ENCODE data around the gene DNHD1. TPM values are rescaled to one million over a fixed set of nuclear protein-coding genes. Genes with fewer than 3 reads are reported as not detected.

DNHD1 gene
- total and polyA plus RNA-seq, 2 donors, result 3.7 to 13.4 TPM

DNA sequence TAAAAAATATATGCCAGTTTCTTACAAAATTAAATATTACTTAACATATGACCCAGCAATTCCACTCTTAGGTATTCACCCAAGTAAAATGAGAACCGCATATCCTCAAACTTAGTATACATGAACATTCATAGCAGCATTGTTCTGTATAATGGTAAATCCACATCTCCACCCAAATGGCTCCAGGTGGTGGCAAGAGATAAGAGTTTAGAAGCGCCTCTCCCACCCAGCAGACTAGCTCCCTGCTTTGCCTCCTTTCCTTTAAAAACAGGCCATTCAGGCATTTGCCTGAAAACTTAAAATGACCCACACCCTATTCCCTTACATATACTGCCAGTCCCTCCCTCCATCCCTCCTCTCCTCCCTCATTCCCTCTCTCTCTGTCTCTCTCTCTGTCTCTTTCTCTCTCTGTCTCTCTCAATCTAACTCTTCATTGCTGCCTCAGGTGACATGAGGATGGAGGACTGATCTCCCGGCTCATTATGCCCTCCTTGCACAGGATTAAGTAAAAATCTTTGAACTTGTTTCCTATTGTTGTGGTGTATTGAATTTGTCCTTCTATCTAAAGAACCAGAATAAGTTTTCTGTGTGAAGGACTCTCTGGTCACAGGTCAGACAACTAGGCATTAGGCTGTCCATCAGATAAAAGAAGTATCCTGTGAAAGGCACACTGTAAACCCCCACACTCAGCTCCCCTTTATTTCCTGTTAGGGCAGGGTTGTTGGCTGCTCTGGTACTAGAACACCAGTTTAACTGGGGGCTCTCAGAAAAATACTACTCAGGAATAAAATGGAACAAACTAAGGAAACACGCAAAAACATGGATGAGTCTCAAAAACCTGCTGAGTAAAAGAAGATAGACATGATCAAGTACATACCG is 58.0 kb downstream of the DNHD1 start:
- DNase-seq (ENCODE audit: extremely low spot score), result no peak
- no peaks in the 10 kb centered on the region for H3K36me3 ChIP-seq (ENCODE audit: insufficient read depth)
- 89% methylated on average over 5 of the region's 5 CpGs for WGBS
- no peaks in the 10 kb centered on the region for H3K4me1 ChIP-seq (ENCODE audit: insufficient read depth)
- no peak overlapping the region for H3K27ac ChIP-seq (ENCODE audit: low read depth)
- no peak overlapping the region for H3K4me3 ChIP-seq (ENCODE audit: low read depth, low read length)

DNA sequence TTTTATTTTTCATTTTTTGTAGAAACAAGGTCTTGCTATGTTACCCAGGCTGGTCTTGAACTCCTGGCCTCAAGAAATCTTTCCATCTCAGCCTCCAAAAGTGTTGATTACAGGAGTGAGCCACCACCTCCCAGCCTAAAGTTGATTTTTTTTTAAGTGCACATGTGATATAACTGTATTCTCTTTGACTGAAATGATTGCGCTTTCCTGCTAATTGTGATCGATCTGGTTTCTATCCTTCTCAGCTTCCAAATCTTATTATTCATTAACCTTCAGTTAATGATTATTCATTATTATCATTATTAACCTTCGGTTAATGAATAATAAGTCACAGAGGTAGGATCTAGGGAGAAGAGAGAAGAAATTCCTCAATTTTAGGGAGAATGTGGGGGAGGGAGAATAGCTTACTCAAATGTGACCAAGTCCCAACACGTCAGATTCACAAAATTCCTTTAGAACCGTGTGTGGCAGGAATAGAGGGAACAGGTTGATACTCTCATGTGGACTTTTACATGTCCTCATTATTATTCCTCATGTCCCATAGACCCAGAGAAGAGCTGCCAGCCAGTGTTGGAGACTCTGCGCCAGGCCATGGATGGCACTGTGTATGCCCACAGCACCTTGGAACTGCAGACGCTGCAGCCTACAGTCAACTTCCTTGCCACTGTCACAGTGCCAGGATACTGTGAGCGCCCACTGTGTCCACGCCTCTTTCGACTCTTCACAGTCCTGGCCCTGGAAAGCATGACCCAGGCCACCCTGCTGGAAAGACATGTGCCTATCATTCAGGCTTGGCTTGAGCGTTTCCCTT is 59.3 kb downstream of the DNHD1 start:
- H3K4me1 ChIP-seq (ENCODE audit: insufficient read depth), result no peaks in the 10 kb centered on the region
- DNase-seq (ENCODE audit: extremely low spot score), result no peak
- 91% methylated on average over 11 of the region's 11 CpGs for WGBS

GRCh38 chr11:6557063-6557462 is 60.0 kb downstream of the DNHD1 start:
- no peak for DNase-seq (ENCODE audit: extremely low spot score)
- Histone ChIP-seq H3K4me3 (ENCODE audit: low read depth, low read length) (no peak overlapping the region), H3K27ac (ENCODE audit: low read depth) (no peak overlapping the region), H3K4me1 (ENCODE audit: insufficient read depth) (no peaks in the 10 kb centered on the region), H3K36me3 (ENCODE audit: insufficient read depth) (no peaks in the 10 kb centered on the region)
- 92% methylated on average over 11 of the region's 11 CpGs for WGBS

More for the DNA sequence above, 59.3 kb downstream of the DNHD1 start:
- Histone ChIP-seq H3K27ac (ENCODE audit: low read depth) (no peak overlapping the region), H3K36me3 (ENCODE audit: insufficient read depth) (no peaks in the 10 kb centered on the region), H3K4me3 (ENCODE audit: low read depth, low read length) (no peak overlapping the region)

- no peak overlapping the region for H3K4me3 ChIP-seq (ENCODE audit: low read depth, low read length)
- no peak for DNase-seq (ENCODE audit: extremely low spot score)
- no peaks in the 10 kb centered on the region for H3K4me1 ChIP-seq (ENCODE audit: insufficient read depth)
- WGBS, result 97% methylated on average over 14 of the region's 14 CpGs
- H3K27ac ChIP-seq (ENCODE audit: low read depth), result no peak overlapping the region
- no peaks in the 10 kb centered on the region for H3K36me3 ChIP-seq (ENCODE audit: insufficient read depth)
These were observed 60.9 kb downstream of the DNHD1 start for GRCh38 chr11:6557761-6558674.

GRCh38 chr11:6559369-6559768 is 62.3 kb downstream of the DNHD1 start:
- Histone ChIP-seq H3K4me1 (ENCODE audit: insufficient read depth) (no peaks in the 10 kb centered on the region), H3K4me3 (ENCODE audit: low read depth, low read length) (no peak overlapping the region), H3K27ac (ENCODE audit: low read depth) (no peak overlapping the region), H3K36me3 (ENCODE audit: insufficient read depth) (no peaks in the 10 kb centered on the region)
- 98% methylated on average over 1 of the region's 1 CpG for WGBS
- no peak for DNase-seq (ENCODE audit: extremely low spot score)

GRCh38 chr11:6561288-6561687 is 64.2 kb downstream of the DNHD1 start:
- no peak overlapping the region for H3K4me3 ChIP-seq (ENCODE audit: low read depth, low read length)
- no peak for DNase-seq (ENCODE audit: extremely low spot score)
- no peaks in the 10 kb centered on the region for H3K36me3 ChIP-seq (ENCODE audit: insufficient read depth)

DNA sequence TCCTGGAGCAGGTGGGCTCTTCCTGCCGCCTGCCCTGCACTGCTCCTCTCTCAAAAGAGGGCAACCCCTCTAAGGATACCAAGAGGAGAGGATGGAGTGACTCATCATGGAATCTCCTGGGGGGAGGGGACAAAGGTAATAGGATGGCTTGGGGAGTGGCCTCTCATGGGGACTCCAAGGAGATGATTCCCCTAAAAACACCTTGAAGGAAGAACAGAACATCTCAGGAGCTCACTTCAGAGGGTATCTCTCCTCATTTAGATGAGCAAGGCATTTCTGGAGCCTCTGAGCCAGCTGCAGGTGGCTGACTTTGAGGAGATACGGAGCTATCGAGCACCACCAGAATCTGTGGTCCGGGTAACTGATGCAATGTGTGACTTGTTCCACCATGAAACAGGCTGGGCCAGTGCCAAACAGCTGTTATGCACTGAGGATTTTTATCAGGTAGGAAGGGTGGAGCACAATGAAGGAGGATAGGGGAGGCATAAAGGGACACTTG is 66.1 kb downstream of the DNHD1 start:
- DNase-seq (ENCODE audit: extremely low spot score), result no peak
- Histone ChIP-seq H3K4me3 (ENCODE audit: low read depth, low read length) (no peak overlapping the region), H3K36me3 (ENCODE audit: insufficient read depth) (no peaks in the 10 kb centered on the region), H3K27ac (ENCODE audit: low read depth) (no peak overlapping the region), H3K4me1 (ENCODE audit: insufficient read depth) (no peaks in the 10 kb centered on the region)
- 94% methylated on average over 4 of the region's 4 CpGs for WGBS

More at GRCh38 chr11:6561288-6561687, 64.2 kb downstream of the DNHD1 start:
- Histone ChIP-seq H3K4me1 (ENCODE audit: insufficient read depth) (no peaks in the 10 kb centered on the region), H3K27ac (ENCODE audit: low read depth) (no peak overlapping the region)
- 93% methylated on average over 3 of the region's 3 CpGs for WGBS

DNA sequence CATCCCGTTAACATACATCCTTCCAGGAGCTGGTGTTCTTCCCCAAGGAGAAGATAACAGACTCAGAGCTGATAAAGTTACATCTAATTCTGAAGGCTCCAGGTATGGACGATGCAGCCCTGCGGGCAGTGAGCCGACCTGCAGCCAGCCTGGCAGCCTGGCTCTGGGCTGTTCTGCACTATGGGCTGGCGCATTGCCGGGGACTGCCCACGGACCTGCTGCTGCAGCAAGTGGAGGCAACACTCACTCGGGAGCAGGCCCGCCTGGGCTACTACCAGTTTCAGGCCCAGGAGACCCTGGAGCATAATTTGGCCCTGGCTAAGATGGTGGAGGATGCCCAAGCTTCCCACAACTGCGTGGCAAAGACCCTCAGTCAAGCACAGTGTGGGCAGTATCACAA is 66.6 kb downstream of the DNHD1 start:
- DNase-seq (ENCODE audit: extremely low spot score), result no peak
- 90% methylated on average over 10 of the region's 10 CpGs for WGBS
- Histone ChIP-seq H3K36me3 (ENCODE audit: insufficient read depth) (no peaks in the 10 kb centered on the region), H3K27ac (ENCODE audit: low read depth) (no peak overlapping the region), H3K4me3 (ENCODE audit: low read depth, low read length) (no peak overlapping the region), H3K4me1 (ENCODE audit: insufficient read depth) (no peaks in the 10 kb centered on the region)

DNA sequence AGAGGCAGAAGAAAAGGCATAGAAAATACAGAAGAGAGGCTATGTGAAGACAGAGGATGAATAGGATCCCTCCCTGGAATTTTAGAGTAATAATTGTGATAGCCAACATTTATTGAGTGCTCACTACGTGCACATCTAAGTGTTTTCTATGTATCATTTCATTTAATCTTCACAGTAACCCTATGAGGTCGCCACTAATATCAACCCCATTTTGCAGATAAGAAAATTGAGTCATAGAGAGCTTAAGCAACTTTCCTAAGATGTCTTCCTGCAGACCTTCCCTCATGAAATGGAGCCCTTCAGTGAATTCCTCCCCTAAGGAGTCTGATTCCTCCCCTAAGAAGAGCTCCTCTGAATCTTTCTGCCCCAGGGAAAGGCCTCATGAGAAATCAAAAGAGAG is 68.2 kb downstream of the DNHD1 start:
- no peak overlapping the region for H3K4me3 ChIP-seq (ENCODE audit: low read depth, low read length)
- DNase-seq (ENCODE audit: extremely low spot score), result no peak
- WGBS, result 88% methylated on average over 2 of the region's 2 CpGs
- H3K4me1 ChIP-seq (ENCODE audit: insufficient read depth), result no peaks in the 10 kb centered on the region
- no peak overlapping the region for H3K27ac ChIP-seq (ENCODE audit: low read depth)
- no peaks in the 10 kb centered on the region for H3K36me3 ChIP-seq (ENCODE audit: insufficient read depth)

- H3K36me3 ChIP-seq (ENCODE audit: insufficient read depth), result no peaks in the 10 kb centered on the region
- DNase-seq (ENCODE audit: extremely low spot score), result no peak
- no peak overlapping the region for H3K27ac ChIP-seq (ENCODE audit: low read depth)
- no peaks in the 10 kb centered on the region for H3K4me1 ChIP-seq (ENCODE audit: insufficient read depth)
- WGBS, result 97% methylated on average over 5 of the region's 5 CpGs
- no peak overlapping the region for H3K4me3 ChIP-seq (ENCODE audit: low read depth, low read length)
These were observed 69.1 kb downstream of the DNHD1 start for GRCh38 chr11:6565988-6566703.

DNA sequence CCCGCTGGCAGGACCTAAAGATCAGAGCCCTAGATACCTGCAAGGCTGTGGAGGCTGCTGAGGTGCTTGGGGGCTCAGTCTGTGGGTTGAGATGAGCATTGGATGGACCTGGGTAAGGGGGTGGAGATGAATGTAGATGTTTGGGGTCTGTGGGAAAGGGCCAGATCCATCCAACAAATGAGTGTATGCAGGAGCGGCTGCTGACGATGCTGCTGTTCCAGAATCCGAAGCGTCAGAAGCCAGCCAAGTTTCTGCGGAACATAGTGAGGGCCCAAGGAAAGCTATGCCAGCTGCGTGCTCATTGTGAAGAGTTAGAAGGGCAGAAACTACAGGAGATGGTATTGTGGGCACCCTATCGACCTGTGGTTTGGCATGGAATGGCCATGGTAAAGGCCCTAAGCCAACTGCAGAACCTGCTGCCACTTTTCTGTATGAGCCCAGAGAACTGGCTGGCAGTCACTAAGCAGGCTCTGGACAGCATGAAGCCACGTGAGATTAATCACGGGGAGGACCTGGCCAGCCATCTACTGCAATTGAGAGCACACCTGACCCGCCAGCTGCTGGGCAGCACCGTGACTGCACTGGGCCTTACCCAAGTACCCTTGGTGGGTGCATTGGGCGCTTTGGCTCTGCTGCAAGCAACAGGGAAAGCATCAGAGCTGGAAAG is 69.8 kb downstream of the DNHD1 start:
- no peaks in the 10 kb centered on the region for H3K36me3 ChIP-seq (ENCODE audit: insufficient read depth)
- 88% methylated on average over 13 of the region's 13 CpGs for WGBS
- DNase-seq (ENCODE audit: extremely low spot score), result no peak
- H3K27ac ChIP-seq (ENCODE audit: low read depth), result no peak overlapping the region
- H3K4me3 ChIP-seq (ENCODE audit: low read depth, low read length), result no peak overlapping the region
- no peaks in the 10 kb centered on the region for H3K4me1 ChIP-seq (ENCODE audit: insufficient read depth)

- Histone ChIP-seq H3K36me3 (ENCODE audit: insufficient read depth) (no peaks in the 10 kb centered on the region), H3K4me3 (ENCODE audit: low read depth, low read length) (no peak overlapping the region), H3K27ac (ENCODE audit: low read depth) (no peak overlapping the region), H3K4me1 (ENCODE audit: insufficient read depth) (no peaks in the 10 kb centered on the region)
- no peak for DNase-seq (ENCODE audit: extremely low spot score)
- WGBS, result 95% methylated on average over 7 of the region's 7 CpGs
These were observed 70.3 kb downstream of the DNHD1 start for GRCh38 chr11:6567371-6567745.

Data from urinary bladder (tissue), 4 donors.